Neuronal stem cell (in vitro differentiated cells): Measurements from ENCODE around the gene FBXO47.
"Not testable (repeated sequence)": the region's sequence is repeated elsewhere in the genome, so short reads cannot be mapped to it uniquely, and the experiment has no call there.

Experiments
- DNase-seq: peaks from one replicate; pipeline ENCODE4 v3.0.0-alpha.2; 2013; ENCODE audit warnings: low spot score
- H2AFZ ChIP-seq: one replicate; pipeline ENCODE4 v1.6.1; 2013; ENCODE audit warnings: mild to moderate bottlenecking, low read length, inconsistent platforms
- H2AK5ac ChIP-seq: 2 replicates; pipeline ENCODE4 v1.6.1; 2013; ENCODE audit warnings: low read depth, mild to moderate bottlenecking, inconsistent platforms, low read length, moderate library complexity, mixed read lengths
- H2BK120ac ChIP-seq: 2 replicates; pipeline ENCODE4 v1.6.1; 2013; ENCODE audit warnings: low read depth, mild to moderate bottlenecking, inconsistent platforms, low read length, moderate library complexity, mixed read lengths
- H2BK12ac ChIP-seq: one replicate; pipeline ENCODE4 v1.6.1; 2013; ENCODE audit warnings: low read length, inconsistent platforms
- H2BK15ac ChIP-seq: 2 replicates; pipeline ENCODE4 v1.6.1; 2013; ENCODE audit warnings: mild to moderate bottlenecking, low read length, inconsistent platforms, mixed read lengths
- H2BK5ac ChIP-seq: one replicate; pipeline ENCODE4 v1.6.1; 2013; ENCODE audit warnings: inconsistent platforms, mild to moderate bottlenecking, low read length, moderate library complexity
- H3K14ac ChIP-seq: one replicate; pipeline ENCODE4 v1.6.1; 2013; ENCODE audit warnings: low read length, inconsistent platforms
- H3K18ac ChIP-seq: 2 replicates; pipeline ENCODE4 v1.6.1; 2013; ENCODE audit warnings: low read length, inconsistent platforms
- H3K23ac ChIP-seq: 2 replicates; pipeline ENCODE4 v1.6.1; 2013; ENCODE audit warnings: low read depth, mild to moderate bottlenecking, mixed read lengths, low read length, inconsistent platforms; ENCODE audit not compliant: poor library complexity
- H3K27ac ChIP-seq: replicated peaks from 3 replicates; pipeline ENCODE4 v1.5.1; 2013; ENCODE audit warnings: low read length, inconsistent platforms
- H3K27me3 ChIP-seq, 3 experiments: 2 replicates each; pipeline ENCODE4 v1.6.1; 2013; ENCODE audit warnings: low read length in 3 of 3, mild to moderate bottlenecking in 2 of 3, inconsistent platforms in 1 of 3, low read depth in 1 of 3, mixed read lengths in 1 of 3, moderate library complexity in 1 of 3; ENCODE audit not compliant: control insufficient read depth in 3 of 3, insufficient read depth in 3 of 3
- H3K36me3 ChIP-seq, 2 donors: replicated peaks in 1 of 2; 2 replicates each; pipeline ENCODE4 v1.6.1; 2013; ENCODE audit warnings: low read length in 2 of 2; ENCODE audit not compliant: control insufficient read depth in 2 of 2, insufficient read depth in 2 of 2
- H3K4ac ChIP-seq: 2 replicates; pipeline ENCODE4 v1.6.1; 2013; ENCODE audit warnings: inconsistent platforms, mild to moderate bottlenecking, low read length, moderate library complexity
- H3K4me1 ChIP-seq, 2 donors: 1 replicate in 1 of 2; 2 replicates in 1 of 2; pipeline ENCODE4 v1.6.1; 2013; ENCODE audit warnings: low read length in 2 of 2, low read depth in 1 of 2; ENCODE audit not compliant: control insufficient read depth in 2 of 2, insufficient read depth in 1 of 2
- H3K4me2 ChIP-seq: one replicate; pipeline ENCODE4 v1.6.1; 2013; ENCODE audit warnings: mild to moderate bottlenecking, low read length, inconsistent platforms; ENCODE audit not compliant: insufficient read depth, poor library complexity, severe bottlenecking
- H3K4me3 ChIP-seq, 2 donors: 2 replicates each; pipeline ENCODE4 v1.5.1; 2013; ENCODE audit warnings: low read length in 2 of 2, mild to moderate bottlenecking in 2 of 2, inconsistent platforms in 1 of 2, moderate library complexity in 1 of 2
- H3K79me1 ChIP-seq: one replicate; pipeline ENCODE4 v1.6.1; 2013; ENCODE audit warnings: low read depth, mild to moderate bottlenecking, inconsistent platforms, low read length, moderate library complexity
- H3K9ac ChIP-seq: one replicate; pipeline ENCODE4 v1.6.1; 2013; ENCODE audit warnings: mild to moderate bottlenecking, low read depth, low read length, inconsistent platforms; ENCODE audit not compliant: poor library complexity
- H3K9me3 ChIP-seq, 2 donors: replicated peaks in 1 of 2; 2 replicates each; pipeline versions ENCODE3 to v1.6.1; 2013; ENCODE audit warnings: low read length in 2 of 2, mild to moderate bottlenecking in 2 of 2, inconsistent platforms in 1 of 2, low read depth in 1 of 2, mixed read lengths in 1 of 2, moderate library complexity in 1 of 2; ENCODE audit not compliant: control insufficient read depth in 2 of 2, insufficient read depth in 1 of 2
- H4K8ac ChIP-seq: one replicate; pipeline ENCODE4 v1.6.1; 2013; ENCODE audit warnings: low read depth, mild to moderate bottlenecking, inconsistent platforms, low read length, moderate library complexity
- H4K91ac ChIP-seq: one replicate; pipeline ENCODE4 v1.6.1; 2013; ENCODE audit warnings: low read length, low read depth, mild to moderate bottlenecking, inconsistent platforms; ENCODE audit not compliant: poor library complexity
- WGBS, 2 donors: extraction: QIAGEN DNeasy Blood & Tissue Kit; methylation state at CpG; one replicate each; pipeline ENCODE4 v1.1.7; 2013; ENCODE audit warnings: missing lambda C conversion rate in 2 of 2, mixed read lengths in 1 of 2; ENCODE audit not compliant: insufficient read length in 2 of 2, insufficient replicate concordance in 1 of 2; ENCODE audit errors: extremely low coverage in 2 of 2; 5-methylcytosine and 5-hydroxymethylcytosine counted together

FBXO47 gene

GRCh38 chr17:38942696-38943334 lies 24.4 kb downstream of the FBXO47 start:
- no peak for DNase-seq
- H3K4me3 ChIP-seq: no peak overlapping the region
- WGBS, 2 donors: no CpG with 5 or more reads among the region's 4 CpGs
- no peaks in the 10 kb centered on the region for H3K9me3 ChIP-seq
- no peak overlapping the region for H2BK15ac ChIP-seq
- H3K36me3 ChIP-seq: no peaks in the 10 kb centered on the region
- H3K27me3 ChIP-seq: no peaks in the 10 kb centered on the region
- H2AK5ac ChIP-seq: no peak overlapping the region
- H3K27ac ChIP-seq: no peak overlapping the region
- no peak overlapping the region for H3K18ac ChIP-seq
- no peak overlapping the region for H2BK12ac ChIP-seq
- H3K4me2 ChIP-seq: no peak overlapping the region
- no peak overlapping the region for H2BK120ac ChIP-seq
- H2BK5ac ChIP-seq: no peak overlapping the region
- H3K14ac ChIP-seq: no peak overlapping the region
- no peak overlapping the region for H4K8ac ChIP-seq
- H3K9ac ChIP-seq: no peak overlapping the region
- no peaks in the 10 kb centered on the region for H3K79me1 ChIP-seq
- no peak overlapping the region for H3K4ac ChIP-seq
- H3K23ac ChIP-seq: no peak overlapping the region
- H3K4me1 ChIP-seq: peaks cover 0 to 2% of the 10 kb centered on the region in 2 donors
- H2AFZ ChIP-seq: no peak overlapping the region
- no peak overlapping the region for H4K91ac ChIP-seq

- Histone ChIP-seq H3K4me2 (no peak overlapping the region), H3K4me1 (peaks cover 0 to 2% of the 10 kb centered on the region in 2 donors), H3K27me3 (peaks cover 0 to 4% (median 0%) of the 10 kb centered on the region in 3 experiments), H2AFZ (no peak overlapping the region), H4K91ac (no peak overlapping the region), H3K23ac (no peak overlapping the region), H3K9me3 (no peaks in the 10 kb centered on the region), H3K4ac (no peak overlapping the region), H3K79me1 (no peaks in the 10 kb centered on the region), H2BK15ac (no peak overlapping the region), H2AK5ac (no peak overlapping the region), H2BK5ac (no peak overlapping the region), H2BK12ac (no peak overlapping the region), H3K18ac (no peak overlapping the region), H4K8ac (no peak overlapping the region), H3K9ac (no peak overlapping the region), H3K36me3 (no peaks in the 10 kb centered on the region), H3K4me3 (no peak overlapping the region), H3K14ac (no peak overlapping the region), H2BK120ac (no peak overlapping the region), H3K27ac (no peak overlapping the region)
- WGBS, 2 donors: no CpG with 5 or more reads among the region's 1 CpG
- DNase-seq: no peak
Measured at GRCh38 chr17:38940404-38940803, 26.8 kb downstream of the FBXO47 start.

GRCh38 chr17:38939987-38940386 lies 27.2 kb downstream of the FBXO47 start:
- H2AK5ac ChIP-seq: no peak overlapping the region
- no peak for DNase-seq
- no peak overlapping the region for H2BK120ac ChIP-seq
- H2BK15ac ChIP-seq: no peak overlapping the region
- no peak overlapping the region for H2BK12ac ChIP-seq
- H3K36me3 ChIP-seq: no peaks in the 10 kb centered on the region
- H3K79me1 ChIP-seq: no peaks in the 10 kb centered on the region
- no peak overlapping the region for H4K8ac ChIP-seq
- no peak overlapping the region for H3K4me2 ChIP-seq
- H3K9me3 ChIP-seq: no peaks in the 10 kb centered on the region
- H4K91ac ChIP-seq: no peak overlapping the region
- H3K4ac ChIP-seq: no peak overlapping the region
- H2BK5ac ChIP-seq: no peak overlapping the region
- no peak overlapping the region for H3K23ac ChIP-seq
- H3K18ac ChIP-seq: no peak overlapping the region
- no peak overlapping the region for H3K27ac ChIP-seq
- no peak overlapping the region for H3K9ac ChIP-seq
- no peak overlapping the region for H3K4me3 ChIP-seq
- H3K14ac ChIP-seq: no peak overlapping the region
- H3K27me3 ChIP-seq: peaks cover 0 to 4% (median 0%) of the 10 kb centered on the region in 3 experiments
- no peak overlapping the region for H2AFZ ChIP-seq
- peaks cover 0 to 2% of the 10 kb centered on the region in 2 donors for H3K4me1 ChIP-seq

GRCh38 chr17:38933962-38934361 lies 33.2 kb downstream of the FBXO47 start:
- H3K79me1 ChIP-seq, H2BK12ac ChIP-seq, H3K36me3 ChIP-seq, H3K9ac ChIP-seq, H3K4me3 ChIP-seq, H3K9me3 ChIP-seq, H3K27me3 ChIP-seq, H2AFZ ChIP-seq, H3K14ac ChIP-seq, H3K23ac ChIP-seq, H3K18ac ChIP-seq, H3K27ac ChIP-seq, H3K4me2 ChIP-seq, H4K8ac ChIP-seq, H4K91ac ChIP-seq, H2BK15ac ChIP-seq, H2BK5ac ChIP-seq, H2AK5ac ChIP-seq, H2BK120ac ChIP-seq, H3K4me1 ChIP-seq, DNase-seq, H3K4ac ChIP-seq: not testable (repeated sequence)
- WGBS, 2 donors: no CpG with 5 or more reads among the region's 9 CpGs
